ENCODE measurements around the gene DAPK2.

GRCh38 chr15:63905558-63906265, 140.6 kb downstream of the DAPK2 start:
- TF ChIP-seq CTCF (conservative IDR thresholded peaks at IDR 0.05; ENCODE audit: low read length) (no peak), EZH2phosphoT487 (IDR thresholded peaks at IDR 0.05; ENCODE audit: borderline replicate concordance) (no peak)

All from Loucy (cell line).